Measurements from ENCODE around the gene SMIM1. TPM values are rescaled to one million over a fixed set of nuclear protein-coding genes. Genes with fewer than 3 reads are reported as not detected.

The SMIM1 gene
- total and polyA plus RNA-seq, 2 of the 4 experiments (the other 2 are of a cell fraction), result 0.90 to 3.4 TPM

- H3K4me2 ChIP-seq (ENCODE audit: low read depth, low read length), result no peak overlapping the region; the same call in 1 of the 2 replicates
- H3K79me1 ChIP-seq (ENCODE audit: low read depth in 1 of 2, low read length in 2 of 2), result no peaks in the 10 kb centered on the region
- H3K4me3 ChIP-seq (ENCODE audit: insufficient read depth, low read depth, low read length), result no peak overlapping the region
- ChIA-PET CTCF (no interaction called here), POLR2A (ENCODE audit: unreplicated experiment) (no interaction called here)
- no peaks in the 10 kb centered on the region for H3K27me3 ChIP-seq (ENCODE audit: control insufficient read depth, insufficient read depth, low read length)
- H3K4ac ChIP-seq (ENCODE audit: low read depth, low read length), result no peak overlapping the region; the same call in 1 of the 2 replicates
- in situ Hi-C loops (cut with MboI; ENCODE audit: low sequenced_read_pairs) (no loop called here), dilution Hi-C loops (cut with HindIII; ENCODE audit: low sequenced_read_pairs, unreplicated experiment) (no loop called here), intact Hi-C loops (cut with micrococcal nuclease) (loop anchor here (2.0 kb wide), 1 partner anchor 27 kb away; no protein-coding TSS in a partner anchor)
- no peak overlapping the region for H3K23ac ChIP-seq (ENCODE audit: low read depth, low read length)
- peak overlapping the region; percentile 52 for H2AK9ac ChIP-seq (replicated peaks; ENCODE audit: low read depth, low read length, poor library complexity)
- H3K18ac ChIP-seq (ENCODE audit: low read depth, low read length), result no peak overlapping the region
- H3K36me3 ChIP-seq (ENCODE audit: control insufficient read depth, insufficient read depth, low read length), result no peaks in the 10 kb centered on the region
- DNase-seq (no peak), ATAC-seq (ENCODE audit: low read depth) (no peak)
- peak overlapping the region; percentile 1 for H2AFZ ChIP-seq (replicated peaks; ENCODE audit: low read length, poor library complexity)
- no peaks in the 10 kb centered on the region for H3K9me3 ChIP-seq (ENCODE audit: control insufficient read depth, insufficient read depth, low read length)
- no peak overlapping the region for H2BK15ac ChIP-seq (ENCODE audit: low read depth, low read length)
- TF ChIP-seq ELK1 (IDR thresholded peaks at IDR 0.05; ENCODE audit: borderline replicate concordance, low read depth, low read length), result no peak
- TF ChIP-seq USF2 (IDR thresholded peaks at IDR 0.05; ENCODE audit: low read depth, low read length), result no peak
- TF ChIP-seq CEBPB (IDR thresholded peaks at IDR 0.05; ENCODE audit: low read depth, low read length), result no peak
- no peak for TF ChIP-seq CHD1 (IDR thresholded peaks at IDR 0.05; ENCODE audit: low read depth, low read length)
- TF ChIP-seq RCOR1 (IDR thresholded peaks at IDR 0.05; ENCODE audit: insufficient replicate concordance, low read length), result no peak
- TF ChIP-seq MXI1 (IDR thresholded peaks at IDR 0.05; ENCODE audit: borderline replicate concordance, low read depth, low read length), result no peak
- TF ChIP-seq NFE2L2 (IDR thresholded peaks at IDR 0.05; ENCODE audit: low read depth, low read length), result no peak
- no peak for TF ChIP-seq RFX5 (IDR thresholded peaks at IDR 0.05; ENCODE audit: low read depth, low read length)
- TF ChIP-seq BHLHE40 (IDR thresholded peaks at IDR 0.05; ENCODE audit: low read depth, low read length), result no peak
- TF ChIP-seq MAZ (IDR thresholded peaks at IDR 0.05; ENCODE audit: borderline replicate concordance, low read depth, low read length), result no peak
- TF ChIP-seq RAD21 (IDR thresholded peaks at IDR 0.05; ENCODE audit: low read length), result no peak
- TF ChIP-seq CTCF (conservative IDR thresholded peaks at IDR 0.05; ENCODE audit: low read depth, low read length), result no peak
- no peak for TF ChIP-seq MAFK (IDR thresholded peaks at IDR 0.05; ENCODE audit: low read depth, low read length)
- TF ChIP-seq SMC3 (IDR thresholded peaks at IDR 0.05; ENCODE audit: low read depth, low read length), result no peak
- no peak overlapping the region for H3K14ac ChIP-seq (replicated peaks; ENCODE audit: low read depth, low read length)
- peaks cover 18% of the 10 kb centered on the region for H3K4me1 ChIP-seq (ENCODE audit: control insufficient read depth, insufficient read depth, low read length)
- no peak overlapping the region for H4K5ac ChIP-seq (ENCODE audit: low read depth, low read length)
- no peak overlapping the region for H2BK120ac ChIP-seq (ENCODE audit: low read depth, low read length)
- H2BK20ac ChIP-seq (ENCODE audit: low read depth, low read length), result no peak overlapping the region
- H4K8ac ChIP-seq (ENCODE audit: low read depth in 2 of 2, low read length in 2 of 2), result no peak overlapping the region
- no peak overlapping the region for H3K9ac ChIP-seq (ENCODE audit: low read depth, low read length)
- peaks cover 4% of the 10 kb centered on the region; the same call in 1 of the 2 replicates for H3K9me1 ChIP-seq (ENCODE audit: insufficient read depth, low read length)
- H3K27ac ChIP-seq (ENCODE audit: insufficient read depth, low read length), result no peak overlapping the region
- no peak overlapping the region for H2BK5ac ChIP-seq (ENCODE audit: low read depth, low read length, poor library complexity, severe bottlenecking)
- 80% methylated on average over 3 of the region's 16 CpGs; no CpG with 5 or more reads in 1 of the 2 experiments for WGBS, 2 experiments (ENCODE audit: extremely low coverage in 2 of 2, insufficient read length in 1 of 2)
- H4K20me1 ChIP-seq (ENCODE audit: insufficient read depth, low read length), result no peaks in the 10 kb centered on the region
- no peak overlapping the region for H3K56ac ChIP-seq (ENCODE audit: extremely low read depth, insufficient read depth, low read length)
- no peak overlapping the region for H4K91ac ChIP-seq (ENCODE audit: insufficient read depth, low read depth, low read length)
- H2AK5ac ChIP-seq (ENCODE audit: low read depth, low read length), result no peak overlapping the region; the same call in 1 of the 2 replicates
- BruUV-seq (replicated peaks), result no TSS peak
These were observed 1.2 kb downstream of the SMIM1 start for GRCh38 chr1:3773572-3774275.
